NOMO-1 treated with DMSO at 0.1 percent for 48 hours (cell line): ENCODE measurements around the gene DGCR2.
"Not testable (repeated sequence)": the region's sequence is repeated elsewhere in the genome, so short reads cannot be mapped to it uniquely, and the experiment has no call there.

Experiments used
- DNase-seq: peaks from one replicate; lab custom pipeline; 2025; ENCODE audit not compliant: unreplicated experiment; lab: John Stamatoyannopoulos, UW

DGCR2 gene

DNA sequence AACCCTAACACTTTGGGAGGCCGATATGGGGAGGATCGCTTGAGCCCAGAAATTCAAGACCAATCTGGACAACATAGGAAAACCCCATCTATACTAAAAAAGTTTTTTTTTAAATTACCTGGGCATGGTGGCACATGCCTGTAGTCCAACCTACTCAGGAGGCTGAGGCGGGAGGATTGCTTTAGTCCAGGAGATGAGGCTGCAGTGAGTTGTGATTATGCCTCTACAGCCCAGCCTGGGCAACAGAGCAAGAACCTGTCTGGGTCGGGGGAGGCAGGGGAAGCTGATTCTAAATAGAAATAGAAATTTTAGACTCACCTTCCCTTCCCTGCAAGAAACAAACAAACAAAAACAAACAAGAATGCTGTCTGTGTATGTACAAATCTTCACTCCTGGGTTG is 133.3 kb downstream of the DGCR2 start:
- no peak for DNase-seq

DNA sequence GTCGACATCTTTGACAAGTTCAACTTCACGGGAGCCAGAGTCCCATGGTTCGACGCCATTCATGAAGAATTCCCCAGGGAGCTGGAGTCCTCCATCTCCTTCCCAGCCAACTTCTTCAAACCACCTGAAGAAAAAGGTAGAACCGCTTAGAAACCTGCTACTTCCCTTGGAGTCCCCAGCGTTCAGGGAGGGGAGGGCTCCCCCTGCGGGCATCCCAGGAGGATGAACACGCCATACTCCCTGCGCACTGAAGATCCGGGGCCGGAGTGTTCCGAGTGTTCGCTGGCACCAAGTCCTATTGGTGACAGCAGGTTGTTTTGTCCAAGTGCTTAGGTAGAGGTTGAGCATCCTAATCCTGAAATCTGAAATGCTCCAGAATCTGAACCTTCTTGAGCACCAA is 134.4 kb downstream of the DGCR2 start:
- DNase-seq, result no peak

DNA sequence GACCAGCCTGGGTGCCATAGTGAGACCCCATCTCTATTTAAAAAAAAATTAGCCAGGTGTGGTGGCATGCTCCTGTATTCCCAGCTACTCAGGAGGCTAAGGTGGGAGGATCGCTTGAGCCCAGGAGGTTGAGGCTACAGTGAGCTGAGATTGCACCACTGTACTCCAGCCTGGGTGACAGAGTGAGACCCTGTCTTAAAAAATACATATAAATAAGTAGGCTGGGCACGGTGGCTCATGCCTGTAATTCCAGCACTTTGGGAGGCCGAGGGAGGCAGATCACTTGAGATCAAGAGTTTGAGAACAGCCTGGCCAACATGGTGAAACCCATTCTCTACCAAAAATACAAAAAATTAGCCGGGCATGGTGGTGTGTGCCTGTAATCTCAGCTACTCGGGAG is 135.1 kb downstream of the DGCR2 start:
- not testable (repeated sequence) for DNase-seq
